Peyer's patch (tissue), 4 donors: Measurements from ENCODE around the gene ZDHHC11. TPM values are rescaled to one million over a fixed set of nuclear protein-coding genes. Genes with fewer than 3 reads are reported as not detected.

ENCODE experiments used
- DNase-seq, 3 donors: peaks; one replicate each; pipeline ENCODE4 v3.0.0-alpha.2; 2017 to 2019
- H3K27ac ChIP-seq, 4 donors: fragments of 200-600 bp; sonication (generic); one replicate each; pipeline ENCODE4 v1.5.1; 2016 to 2019
- H3K27me3 ChIP-seq, 2 donors: fragments of 200-600 bp; sonication (generic); one replicate each; pipeline ENCODE4 v1.5.1; 2019
- H3K36me3 ChIP-seq, 3 donors: fragments of 200-600 bp; sonication (generic); one replicate each; pipeline ENCODE4 v1.5.1; 2016 to 2019
- H3K4me1 ChIP-seq, 4 donors: fragments of 200-600 bp; sonication (generic); one replicate each; pipeline ENCODE4 v1.5.1; 2016 to 2019
- H3K4me3 ChIP-seq, 4 donors: fragments of 200-600 bp; sonication (generic); 1 replicate in 3 of 4; 2 replicates in 1 of 4; pipeline ENCODE4 v1.5.1; 2016 to 2019; ENCODE audit warnings: mild to moderate bottlenecking in 1 of 4
- H3K9me3 ChIP-seq, 4 donors: fragments of 200-600 bp; sonication (generic); one replicate each; pipeline ENCODE4 v1.5.1; 2016 to 2019; ENCODE audit warnings: mild to moderate bottlenecking in 1 of 4
- POLR2A ChIP-seq, 2 donors: fragments of 450-650 bp; IDR thresholded peaks; one replicate each; pipeline ENCODE4 v1.5.1; 2017; ENCODE audit warnings: antibody characterized with exemption in 2 of 2, mild to moderate bottlenecking in 2 of 2, moderate library complexity in 2 of 2
- total RNA-seq, 4 donors: library from RNA; depleted of rRNA; stranded (reverse); fragments of >200 nt; gene quantifications; one replicate each; pipeline ENCODE4 v1.1.0, GENCODE V29; 2016
- TF ChIP-seq, protein P1 (sequence below), 6 experiments: fragments of 450-650 bp in 4 of 6; fragments of 200-600 bp in 2 of 6; sonication (generic) in 1 of 6; IDR thresholded peaks; one replicate each; pipeline ENCODE4 v1.5.1; 2017 to 2019; ENCODE audit warnings: antibody characterized with exemption in 6 of 6, mild to moderate bottlenecking in 3 of 6, moderate library complexity in 1 of 6

The ZDHHC11 gene
- total RNA-seq, 4 donors from 2014 or later, result 7.7 to 82.5 (median 29.6) TPM

DNA sequence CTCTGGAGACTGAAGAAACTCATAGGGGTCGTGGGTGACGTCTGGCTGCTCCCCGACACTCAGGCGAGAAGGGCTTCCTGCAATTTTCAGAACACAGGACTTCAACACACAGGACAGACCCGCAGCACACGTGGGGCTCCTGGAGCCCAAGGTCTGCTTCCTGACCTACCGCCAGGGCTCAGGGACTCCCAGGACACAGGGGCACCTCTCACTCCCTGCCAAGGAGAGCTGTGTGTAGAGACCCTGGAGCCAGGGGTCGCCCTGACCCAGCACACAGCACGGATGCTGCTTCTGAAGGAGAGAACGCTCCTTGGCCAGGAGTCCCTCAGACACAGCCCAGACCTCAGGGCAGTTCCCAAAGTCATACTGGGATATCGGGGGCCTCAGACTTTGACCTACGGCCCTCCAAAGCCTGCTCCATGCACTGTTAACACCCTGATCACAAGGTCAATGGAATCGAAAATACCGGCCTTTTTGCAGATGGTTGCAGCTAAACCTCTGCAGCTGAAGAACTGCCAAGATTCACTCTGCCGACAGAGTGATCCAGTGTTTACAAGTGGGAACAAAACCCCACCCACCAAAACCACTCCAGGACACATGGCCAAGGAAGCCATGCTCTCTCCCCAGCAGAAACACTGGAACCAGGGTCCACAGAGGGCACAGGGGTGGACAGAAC lies 13.8 kb upstream of the ZDHHC11 start:
- DNase-seq, result no peak
- Histone ChIP-seq H3K27ac (no peak overlapping the region), H3K36me3 (peaks cover 0 to 64% (median 0%) of the 10 kb centered on the region in 3 donors), H3K4me3 (no peak overlapping the region), H3K9me3 (no peaks in the 10 kb centered on the region), H3K4me1 (peaks cover 0 to 8% (median 0%) of the 10 kb centered on the region in 4 donors), H3K27me3 (no peaks in the 10 kb centered on the region)
- TF ChIP-seq POLR2A (IDR thresholded peaks at IDR 0.05), result no peak
- TF ChIP-seq, protein P1, sequence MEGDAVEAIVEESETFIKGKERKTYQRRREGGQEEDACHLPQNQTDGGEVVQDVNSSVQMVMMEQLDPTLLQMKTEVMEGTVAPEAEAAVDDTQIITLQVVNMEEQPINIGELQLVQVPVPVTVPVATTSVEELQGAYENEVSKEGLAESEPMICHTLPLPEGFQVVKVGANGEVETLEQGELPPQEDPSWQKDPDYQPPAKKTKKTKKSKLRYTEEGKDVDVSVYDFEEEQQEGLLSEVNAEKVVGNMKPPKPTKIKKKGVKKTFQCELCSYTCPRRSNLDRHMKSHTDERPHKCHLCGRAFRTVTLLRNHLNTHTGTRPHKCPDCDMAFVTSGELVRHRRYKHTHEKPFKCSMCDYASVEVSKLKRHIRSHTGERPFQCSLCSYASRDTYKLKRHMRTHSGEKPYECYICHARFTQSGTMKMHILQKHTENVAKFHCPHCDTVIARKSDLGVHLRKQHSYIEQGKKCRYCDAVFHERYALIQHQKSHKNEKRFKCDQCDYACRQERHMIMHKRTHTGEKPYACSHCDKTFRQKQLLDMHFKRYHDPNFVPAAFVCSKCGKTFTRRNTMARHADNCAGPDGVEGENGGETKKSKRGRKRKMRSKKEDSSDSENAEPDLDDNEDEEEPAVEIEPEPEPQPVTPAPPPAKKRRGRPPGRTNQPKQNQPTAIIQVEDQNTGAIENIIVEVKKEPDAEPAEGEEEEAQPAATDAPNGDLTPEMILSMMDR (IDR thresholded peaks at IDR 0.05), result no peak

DNA sequence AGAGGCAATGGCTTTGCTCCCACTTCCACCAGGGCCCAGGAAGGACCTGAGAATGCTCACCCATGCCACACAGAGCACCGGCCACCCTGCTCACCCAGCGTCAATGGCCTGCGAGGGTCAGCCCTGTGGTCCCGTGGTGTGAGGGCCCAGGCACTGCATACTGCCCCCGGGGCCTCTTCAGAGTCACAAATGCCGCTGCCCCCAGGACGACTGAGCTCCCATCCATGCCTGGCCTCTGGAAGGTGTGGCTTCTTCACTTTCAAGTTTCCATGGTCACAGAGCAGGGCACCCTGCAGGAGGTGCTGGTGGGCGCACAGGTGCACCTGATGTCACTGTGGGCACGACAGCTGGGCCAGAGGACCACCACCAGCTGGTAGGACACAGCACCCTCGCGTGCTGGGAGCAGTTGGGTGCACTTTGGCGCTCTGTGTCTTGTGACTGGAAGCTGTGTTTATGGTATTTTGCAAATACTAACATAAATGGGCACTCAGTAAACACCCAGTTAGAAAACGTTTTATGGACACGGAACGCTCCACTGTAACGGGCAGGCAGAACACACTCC lies 12.5 kb upstream of the ZDHHC11 start:
- Histone ChIP-seq H3K27me3 (no peaks in the 10 kb centered on the region), H3K9me3 (no peaks in the 10 kb centered on the region), H3K36me3 (peaks cover 0 to 51% (median 0%) of the 10 kb centered on the region in 3 donors), H3K4me1 (peaks cover 0 to 8% (median 0%) of the 10 kb centered on the region in 4 donors), H3K27ac (no peak overlapping the region), H3K4me3 (no peak overlapping the region)
- no peak for DNase-seq
- TF ChIP-seq, protein P1 (IDR thresholded peaks at IDR 0.05), result no peak
- TF ChIP-seq POLR2A (IDR thresholded peaks at IDR 0.05), result no peak

DNA sequence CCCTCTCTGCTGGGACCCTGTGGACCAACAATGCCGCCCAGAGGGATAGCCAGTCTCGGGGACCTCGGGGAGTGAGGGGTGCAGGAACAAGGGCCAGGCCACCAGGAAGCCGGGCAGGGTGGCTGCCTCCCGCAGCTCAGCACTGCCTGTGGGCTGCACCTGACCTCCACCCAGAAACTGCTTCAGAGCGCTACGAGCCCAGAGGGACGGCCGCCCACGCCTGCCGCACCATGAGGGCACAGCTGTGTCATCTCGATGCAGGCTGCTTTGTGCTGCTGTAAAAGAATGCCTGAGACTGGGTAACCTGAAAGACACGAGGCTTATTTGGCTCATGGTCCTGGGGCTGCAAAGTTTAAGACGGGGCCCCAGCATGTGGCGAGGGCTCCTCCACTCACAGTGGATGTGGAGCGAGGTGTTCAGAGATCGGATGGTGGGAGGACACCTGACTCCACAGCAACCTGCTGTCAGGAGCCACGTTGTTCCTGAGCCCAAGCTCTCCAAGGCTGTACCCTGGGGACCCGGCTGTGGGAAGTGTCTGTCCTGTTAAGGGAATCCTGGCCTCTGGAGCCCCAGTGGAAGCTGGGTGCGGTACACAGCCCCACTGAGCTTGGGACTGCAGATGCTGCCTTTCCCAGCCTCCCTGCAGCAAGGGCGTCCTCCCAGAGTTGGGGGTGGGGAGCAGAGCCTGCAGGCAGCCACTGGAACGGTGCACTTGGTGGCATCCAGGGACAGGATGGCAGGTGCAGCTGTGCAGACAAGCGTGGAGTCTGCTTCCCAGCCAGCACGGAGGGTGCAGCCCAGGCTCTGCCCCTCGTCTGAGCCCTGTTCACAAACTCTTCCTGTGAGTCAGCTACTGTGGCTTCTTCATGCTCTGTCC lies 11.8 kb upstream of the ZDHHC11 start:
- no peak for TF ChIP-seq POLR2A (IDR thresholded peaks at IDR 0.05)
- peaks cover 0 to 8% (median 0%) of the 10 kb centered on the region in 4 donors for H3K4me1 ChIP-seq
- peaks cover 0 to 45% (median 0%) of the 10 kb centered on the region in 3 donors for H3K36me3 ChIP-seq
- H3K9me3 ChIP-seq, result no peaks in the 10 kb centered on the region
- no peak overlapping the region for H3K27ac ChIP-seq
- H3K27me3 ChIP-seq, result no peaks in the 10 kb centered on the region
- H3K4me3 ChIP-seq, result no peak overlapping the region
- no peak for DNase-seq

- TF ChIP-seq, protein P1 (IDR thresholded peaks at IDR 0.05), result no peak
- no peak for TF ChIP-seq POLR2A (IDR thresholded peaks at IDR 0.05)
- H3K36me3 ChIP-seq, result peaks cover 0 to 36% (median 0%) of the 10 kb centered on the region in 3 donors
- no peak overlapping the region for H3K4me3 ChIP-seq
These were observed 10.9 kb upstream of the ZDHHC11 start for GRCh38 chr5:861442-862366.

GRCh38 chr5:860506-861150 lies 9.8 kb upstream of the ZDHHC11 start:
- TF ChIP-seq, protein P1 (IDR thresholded peaks at IDR 0.05), result no peak
- TF ChIP-seq POLR2A (IDR thresholded peaks at IDR 0.05), result no peak
- Histone ChIP-seq H3K9me3 (no peaks in the 10 kb centered on the region), H3K27me3 (no peaks in the 10 kb centered on the region), H3K36me3 (peaks cover 0 to 31% (median 0%) of the 10 kb centered on the region in 3 donors), H3K4me1 (no peaks in the 10 kb centered on the region), H3K27ac (no peak overlapping the region), H3K4me3 (no peak overlapping the region)
- DNase-seq, result no peak

More at GRCh38 chr5:861442-862366, 10.9 kb upstream of the ZDHHC11 start:
- Histone ChIP-seq H3K27ac (no peak overlapping the region), H3K9me3 (no peaks in the 10 kb centered on the region), H3K27me3 (no peaks in the 10 kb centered on the region), H3K4me1 (peaks cover 0 to under 1% (median 0%) of the 10 kb centered on the region in 4 donors)
- no peak for DNase-seq
